Neuron (in vitro differentiated cells): ENCODE data around the gene RAG1.

Experiments
- H2AFZ ChIP-seq: one replicate; pipeline ENCODE4 v1.6.1; 2013; ENCODE audit warnings: low read depth, mild to moderate bottlenecking, inconsistent platforms, low read length, moderate library complexity
- H3K27me3 ChIP-seq: one replicate; pipeline ENCODE4 v1.6.1; 2013; ENCODE audit warnings: low read length; ENCODE audit not compliant: insufficient read depth
- H3K36me3 ChIP-seq: one replicate; pipeline ENCODE4 v1.6.1; 2013; ENCODE audit warnings: low read length; ENCODE audit not compliant: insufficient read depth
- H3K4me1 ChIP-seq: one replicate; pipeline ENCODE4 v1.6.1; 2013; ENCODE audit warnings: low read length; ENCODE audit not compliant: insufficient read depth
- H3K4me3 ChIP-seq: 2 replicates; pipeline ENCODE4 v1.5.1; 2013; ENCODE audit warnings: mild to moderate bottlenecking, low read length, moderate library complexity
- H3K9me3 ChIP-seq: one replicate; pipeline ENCODE4 v1.6.1; 2013; ENCODE audit warnings: low read length

RAG1 gene

GRCh38 chr11:36569095-36569494, 1.3 kb downstream of the RAG1 start:
- Histone ChIP-seq H3K36me3 (no peaks in the 10 kb centered on the region), H3K27me3 (peaks cover 13% of the 10 kb centered on the region), H3K9me3 (no peaks in the 10 kb centered on the region), H3K4me3 (no peak overlapping the region), H3K4me1 (peaks cover 6% of the 10 kb centered on the region), H2AFZ (no peak overlapping the region)

GRCh38 chr11:36574486-36574885, 6.7 kb downstream of the RAG1 start:
- Histone ChIP-seq H3K4me1 (no peaks in the 10 kb centered on the region), H3K36me3 (no peaks in the 10 kb centered on the region), H3K9me3 (no peaks in the 10 kb centered on the region), H3K4me3 (no peak overlapping the region), H2AFZ (no peak overlapping the region), H3K27me3 (no peaks in the 10 kb centered on the region)

GRCh38 chr11:36577373-36577772, 9.6 kb downstream of the RAG1 start:
- H2AFZ ChIP-seq: no peak overlapping the region
- no peaks in the 10 kb centered on the region for H3K36me3 ChIP-seq
- H3K4me3 ChIP-seq: no peak overlapping the region
- no peaks in the 10 kb centered on the region for H3K4me1 ChIP-seq
- no peaks in the 10 kb centered on the region for H3K27me3 ChIP-seq
- H3K9me3 ChIP-seq: peaks cover 3% of the 10 kb centered on the region

GRCh38 chr11:36577859-36578258, 10.1 kb downstream of the RAG1 start:
- Histone ChIP-seq H3K9me3 (peaks cover 4% of the 10 kb centered on the region), H3K4me3 (no peak overlapping the region), H2AFZ (no peak overlapping the region), H3K27me3 (no peaks in the 10 kb centered on the region), H3K4me1 (no peaks in the 10 kb centered on the region), H3K36me3 (no peaks in the 10 kb centered on the region)

- Histone ChIP-seq H3K4me3 (no peak overlapping the region), H3K4me1 (no peaks in the 10 kb centered on the region), H3K27me3 (no peaks in the 10 kb centered on the region), H2AFZ (no peak overlapping the region), H3K36me3 (no peaks in the 10 kb centered on the region), H3K9me3 (peaks cover 4% of the 10 kb centered on the region)
These were observed 10.7 kb downstream of the RAG1 start for GRCh38 chr11:36578458-36578857.

- Histone ChIP-seq H2AFZ (no peak overlapping the region), H3K27me3 (peaks cover 2% of the 10 kb centered on the region), H3K4me3 (no peak overlapping the region), H3K4me1 (no peaks in the 10 kb centered on the region), H3K9me3 (peaks cover 6% of the 10 kb centered on the region), H3K36me3 (no peaks in the 10 kb centered on the region)
These were observed 13.7 kb downstream of the RAG1 start for GRCh38 chr11:36581536-36581935.

GRCh38 chr11:36583667-36584066, 15.9 kb downstream of the RAG1 start:
- Histone ChIP-seq H3K4me3 (no peak overlapping the region), H3K36me3 (no peaks in the 10 kb centered on the region), H3K27me3 (peaks cover 8% of the 10 kb centered on the region), H3K9me3 (peaks cover 6% of the 10 kb centered on the region), H2AFZ (no peak overlapping the region), H3K4me1 (no peaks in the 10 kb centered on the region)

- H3K9me3 ChIP-seq: peaks cover 3% of the 10 kb centered on the region
- H3K4me3 ChIP-seq: no peak overlapping the region
- H3K4me1 ChIP-seq: no peaks in the 10 kb centered on the region
- peaks cover 19% of the 10 kb centered on the region for H3K27me3 ChIP-seq
- H3K36me3 ChIP-seq: no peaks in the 10 kb centered on the region
- no peak overlapping the region for H2AFZ ChIP-seq
These were observed 18.7 kb downstream of the RAG1 start for GRCh38 chr11:36586543-36586942.

- no peak overlapping the region for H3K4me3 ChIP-seq
- H3K36me3 ChIP-seq: no peaks in the 10 kb centered on the region
- H3K4me1 ChIP-seq: no peaks in the 10 kb centered on the region
- peaks cover 19% of the 10 kb centered on the region for H3K27me3 ChIP-seq
- H3K9me3 ChIP-seq: peaks cover 2% of the 10 kb centered on the region
- no peak overlapping the region for H2AFZ ChIP-seq
These were observed 20.3 kb downstream of the RAG1 start for GRCh38 chr11:36588099-36588498.

GRCh38 chr11:36590513-36590912, 22.7 kb downstream of the RAG1 start:
- H3K27me3 ChIP-seq: peaks cover 19% of the 10 kb centered on the region
- H3K4me3 ChIP-seq: no peak overlapping the region
- no peaks in the 10 kb centered on the region for H3K9me3 ChIP-seq
- no peak overlapping the region for H2AFZ ChIP-seq
- peaks cover 8% of the 10 kb centered on the region for H3K4me1 ChIP-seq
- H3K36me3 ChIP-seq: no peaks in the 10 kb centered on the region

GRCh38 chr11:36591433-36591832, 23.6 kb downstream of the RAG1 start:
- H3K4me3 ChIP-seq: no peak overlapping the region
- H2AFZ ChIP-seq: no peak overlapping the region
- H3K27me3 ChIP-seq: peaks cover 17% of the 10 kb centered on the region

GRCh38 chr11:36594316-36594989, 26.6 kb downstream of the RAG1 start, which contains the start of gene IFTAP:
Gene IFTAP, plus strand, starts transcription at chr11:36594502. Its CDS starts 15,602 bp downstream, at chr11:36610104.
- Histone ChIP-seq H3K27me3 (peaks cover 8% of the 10 kb centered on the region), H2AFZ (peak within 1 kb of the TSS; percentile 93), H3K4me3 (peak within 1 kb of the TSS; percentile 95), H3K4me1 (peaks cover 8% of the 10 kb centered on the region), H3K36me3 (no peaks in the 10 kb centered on the region), H3K9me3 (no peaks in the 10 kb centered on the region)

More at GRCh38 chr11:36591433-36591832, 23.6 kb downstream of the RAG1 start:
- Histone ChIP-seq H3K9me3 (no peaks in the 10 kb centered on the region), H3K36me3 (no peaks in the 10 kb centered on the region), H3K4me1 (peaks cover 8% of the 10 kb centered on the region)

- Histone ChIP-seq H2AFZ (no peak overlapping the region), H3K27me3 (no peaks in the 10 kb centered on the region), H3K36me3 (no peaks in the 10 kb centered on the region), H3K4me1 (peaks cover 8% of the 10 kb centered on the region), H3K9me3 (no peaks in the 10 kb centered on the region), H3K4me3 (no peak overlapping the region)
These were observed 29.1 kb downstream of the RAG1 start for GRCh38 chr11:36596880-36597279.

GRCh38 chr11:36598051-36598450, 30.2 kb downstream of the RAG1 start, which contains the start of gene RAG2:
Gene RAG2, minus strand, starts transcription at chr11:36598236. Its CDS starts 4,068 bp downstream, at chr11:36594168.
- no peaks in the 10 kb centered on the region for H3K27me3 ChIP-seq
- H3K9me3 ChIP-seq: no peaks in the 10 kb centered on the region
- H3K36me3 ChIP-seq: no peaks in the 10 kb centered on the region
- H3K4me3 ChIP-seq: no peak within 1 kb of the TSS
- no peak within 1 kb of the TSS for H2AFZ ChIP-seq
- peaks cover 8% of the 10 kb centered on the region for H3K4me1 ChIP-seq
